ENCODE results near the gene TBC1D10B.

TBC1D10B gene, protein sequence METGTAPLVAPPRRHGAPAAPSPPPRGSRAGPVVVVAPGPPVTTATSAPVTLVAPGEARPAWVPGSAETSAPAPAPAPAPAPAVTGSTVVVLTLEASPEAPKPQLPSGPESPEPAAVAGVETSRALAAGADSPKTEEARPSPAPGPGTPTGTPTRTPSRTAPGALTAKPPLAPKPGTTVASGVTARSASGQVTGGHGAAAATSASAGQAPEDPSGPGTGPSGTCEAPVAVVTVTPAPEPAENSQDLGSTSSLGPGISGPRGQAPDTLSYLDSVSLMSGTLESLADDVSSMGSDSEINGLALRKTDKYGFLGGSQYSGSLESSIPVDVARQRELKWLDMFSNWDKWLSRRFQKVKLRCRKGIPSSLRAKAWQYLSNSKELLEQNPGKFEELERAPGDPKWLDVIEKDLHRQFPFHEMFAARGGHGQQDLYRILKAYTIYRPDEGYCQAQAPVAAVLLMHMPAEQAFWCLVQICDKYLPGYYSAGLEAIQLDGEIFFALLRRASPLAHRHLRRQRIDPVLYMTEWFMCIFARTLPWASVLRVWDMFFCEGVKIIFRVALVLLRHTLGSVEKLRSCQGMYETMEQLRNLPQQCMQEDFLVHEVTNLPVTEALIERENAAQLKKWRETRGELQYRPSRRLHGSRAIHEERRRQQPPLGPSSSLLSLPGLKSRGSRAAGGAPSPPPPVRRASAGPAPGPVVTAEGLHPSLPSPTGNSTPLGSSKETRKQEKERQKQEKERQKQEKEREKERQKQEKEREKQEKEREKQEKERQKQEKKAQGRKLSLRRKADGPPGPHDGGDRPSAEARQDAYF

GRCh38 chr16:30370456-30371247 lies at the start of gene TBC1D10B:
Gene TBC1D10B, minus strand, starts transcription at chr16:30370494. Its CDS starts 311 bp downstream, at chr16:30370183.
- DNase-seq: peak; percentile 100

DNA sequence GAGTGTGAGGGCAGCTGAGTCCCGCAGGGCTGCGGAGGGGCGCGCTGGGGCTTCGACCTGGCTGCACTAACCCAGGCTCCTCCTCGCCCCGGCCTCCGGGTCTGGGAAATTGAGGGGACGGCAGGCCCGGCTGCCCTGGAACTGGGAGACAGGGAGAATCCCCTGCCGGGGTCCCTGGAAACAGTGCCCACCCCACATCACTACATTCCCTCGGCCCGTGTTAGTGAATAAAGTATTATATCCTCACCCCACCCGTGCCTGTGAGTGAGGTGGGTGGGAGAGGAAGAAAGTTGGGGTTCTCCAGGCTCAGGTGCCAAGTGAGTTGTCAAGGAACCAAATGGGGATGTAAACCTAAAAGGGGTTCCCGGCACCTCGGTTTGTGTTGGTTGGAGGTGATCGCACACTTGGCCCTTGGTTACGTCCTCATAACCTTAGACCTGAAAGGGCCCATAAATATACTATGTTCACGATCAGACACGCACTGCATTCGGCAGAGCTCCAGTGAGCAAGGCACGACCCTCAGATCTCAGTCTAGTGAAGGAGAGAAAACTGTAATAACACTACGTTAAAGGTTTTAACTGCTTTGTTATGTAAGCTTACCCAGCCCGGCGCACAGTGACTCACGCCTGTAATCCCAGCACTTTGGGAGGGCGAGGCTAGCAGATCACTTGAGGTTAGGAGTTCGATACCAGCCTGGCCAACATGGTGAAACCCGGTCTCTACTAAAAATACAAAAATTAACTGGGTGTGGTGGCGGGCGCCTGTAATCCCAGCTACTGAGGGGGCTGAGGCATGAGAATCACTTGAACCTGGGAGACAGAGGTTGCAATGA lies 48.3 kb upstream of the TBC1D10B start:
- peak; percentile 13 for DNase-seq

- DNase-seq: peak; percentile 88
These were observed 47.4 kb upstream of the TBC1D10B start for GRCh38 chr16:30417529-30418349.

DNA sequence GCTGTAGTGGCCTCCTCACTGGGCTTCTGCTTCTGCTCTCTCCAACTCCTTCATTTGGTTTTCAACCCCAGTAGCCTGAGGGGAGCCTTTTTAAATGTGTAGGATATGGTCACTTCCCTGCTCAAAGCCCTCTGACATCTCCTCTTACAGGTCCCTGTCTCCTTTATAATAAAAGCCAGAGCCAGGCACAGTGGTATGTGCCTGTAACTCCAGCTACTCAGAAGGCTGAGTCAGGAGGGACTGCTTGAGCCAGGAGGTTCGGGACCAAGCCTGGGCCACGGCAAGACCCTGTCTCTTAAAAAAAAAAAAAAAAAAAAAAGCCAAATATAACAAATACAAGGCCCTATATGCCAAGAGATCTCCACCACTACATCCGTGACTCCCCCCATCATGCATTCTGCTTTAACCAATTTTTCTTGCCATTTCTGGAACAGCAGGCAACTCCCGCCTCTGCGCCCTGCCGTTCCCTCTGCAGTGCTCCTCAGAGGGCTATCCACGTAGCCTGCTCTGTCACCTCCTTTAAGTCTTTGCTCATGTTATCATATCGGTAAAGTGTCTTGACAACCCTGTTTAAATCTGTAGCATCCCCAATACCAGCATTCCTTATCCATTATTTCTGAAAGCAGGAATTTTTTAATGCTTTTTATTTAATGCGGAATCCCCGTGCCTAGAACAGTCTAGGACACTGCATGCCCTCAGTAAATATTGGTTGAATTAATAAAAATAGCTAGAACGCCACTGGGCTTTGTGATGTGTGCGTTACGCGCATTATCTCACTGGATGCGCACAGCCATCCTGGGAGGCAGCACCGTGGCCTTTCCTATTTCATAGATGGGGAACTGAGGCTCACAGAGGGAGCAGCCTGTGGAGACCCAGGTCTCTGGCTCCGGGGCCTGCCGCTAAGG lies 46.6 kb upstream of the TBC1D10B start:
- no peak for DNase-seq

GRCh38 chr16:30416047-30416603 lies 45.8 kb upstream of the TBC1D10B start:
- DNase-seq: no peak

- DNase-seq: no peak
These were observed 43.9 kb upstream of the TBC1D10B start for GRCh38 chr16:30414159-30414558.

DNA sequence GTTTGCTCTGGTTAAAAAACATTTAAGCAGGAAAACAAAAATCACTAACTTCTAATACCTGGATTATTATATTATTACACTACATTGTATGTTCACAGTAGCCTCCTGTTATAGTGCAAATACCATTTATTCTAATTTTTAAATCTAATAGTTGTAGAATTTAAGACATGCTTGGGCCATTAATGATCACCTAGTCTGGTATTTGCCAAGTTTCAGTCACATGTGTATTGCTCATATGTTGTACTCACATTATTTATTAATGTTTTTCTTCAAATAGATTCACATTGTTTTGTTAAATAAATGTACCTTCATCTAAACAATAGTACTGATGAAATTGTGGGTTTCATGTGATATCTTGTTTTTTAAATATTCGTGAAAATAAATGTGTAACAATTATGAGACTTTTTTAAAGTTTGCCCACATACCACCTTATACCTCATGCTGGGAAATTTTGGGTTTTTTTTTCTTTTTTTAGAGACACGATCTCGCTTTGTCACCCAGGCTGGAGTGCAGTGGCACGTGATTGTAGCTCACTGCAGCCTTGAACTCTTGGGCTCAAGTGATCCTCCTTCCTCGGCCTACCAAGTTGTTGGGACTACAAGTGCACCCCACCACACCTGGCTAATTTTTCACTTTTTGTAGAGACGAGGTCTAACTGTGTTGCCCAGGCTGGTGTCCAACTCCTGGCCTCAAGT lies 43.0 kb upstream of the TBC1D10B start:
- no peak for DNase-seq

- peak; percentile 94 for DNase-seq
These were observed 39.1 kb upstream of the TBC1D10B start for GRCh38 chr16:30409125-30410060.

DNA sequence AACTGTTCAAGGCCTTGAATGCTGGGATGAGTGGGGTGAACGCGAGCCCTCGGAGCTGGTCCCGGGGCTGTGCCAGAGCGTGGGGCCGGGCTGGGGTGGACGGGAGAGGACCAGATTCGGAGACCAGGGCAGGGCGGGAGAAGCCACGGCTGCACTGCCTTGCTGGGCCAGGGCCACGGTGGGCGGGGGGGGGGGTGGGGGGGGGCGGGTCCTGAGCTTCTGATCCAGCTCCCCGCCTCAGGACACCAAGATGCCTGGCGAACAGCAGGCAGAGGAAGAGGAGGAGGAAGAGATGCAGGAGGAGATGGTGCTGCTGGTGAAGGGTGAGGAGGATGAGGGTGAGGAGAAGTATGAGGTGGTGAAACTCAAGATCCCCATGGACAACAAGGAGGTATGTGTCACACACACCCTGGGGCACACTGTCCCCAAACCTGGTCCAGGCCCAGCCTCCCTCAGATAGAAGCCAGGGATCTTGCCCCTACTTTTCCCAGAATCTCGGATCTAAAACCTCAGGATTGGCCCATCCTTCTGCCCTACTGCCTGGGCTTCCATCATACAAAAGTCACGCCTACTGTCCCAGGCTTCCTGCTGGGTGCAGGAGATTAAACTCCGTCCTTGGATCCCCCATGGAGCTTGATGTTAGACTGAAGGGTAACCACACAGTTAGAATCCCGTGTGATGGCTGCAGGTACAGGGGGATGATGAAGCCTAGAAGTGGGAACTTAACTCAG lies 37.7 kb upstream of the TBC1D10B start:
- DNase-seq: peak; percentile 50

- DNase-seq: peak; percentile 91
These were observed 37.0 kb upstream of the TBC1D10B start, which contains the start of gene ZNF771 for GRCh38 chr16:30407102-30407803. Gene ZNF771, plus strand, starts transcription at chr16:30407606. Its CDS starts 448 bp downstream, at chr16:30408054.

DNA sequence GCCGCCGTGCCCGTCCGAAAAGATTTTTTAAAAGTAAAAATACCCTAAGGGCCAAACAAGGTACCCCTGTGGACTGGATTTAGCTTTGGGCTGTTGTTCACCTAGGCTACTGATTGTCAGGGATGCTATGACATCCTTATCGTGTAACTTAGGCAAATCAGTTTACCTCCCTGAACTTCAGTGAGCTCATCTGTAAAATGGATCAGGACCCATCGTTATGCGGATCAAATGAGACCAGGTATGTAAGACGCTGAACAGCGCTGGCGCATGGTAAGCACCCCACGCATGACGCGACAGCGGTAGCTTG lies 36.5 kb upstream of the TBC1D10B start:
- no peak for DNase-seq

- no peak for DNase-seq
These were observed 31.6 kb upstream of the TBC1D10B start for GRCh38 chr16:30401768-30402425.

GRCh38 chr16:30399435-30400186 lies 29.3 kb upstream of the TBC1D10B start:
- peak; percentile 50 for DNase-seq

- no peak for DNase-seq
These were observed 28.6 kb upstream of the TBC1D10B start for GRCh38 chr16:30398661-30399434.
